ENCODE measurements around the gene IFITM5.

IFITM5 gene

DNA sequence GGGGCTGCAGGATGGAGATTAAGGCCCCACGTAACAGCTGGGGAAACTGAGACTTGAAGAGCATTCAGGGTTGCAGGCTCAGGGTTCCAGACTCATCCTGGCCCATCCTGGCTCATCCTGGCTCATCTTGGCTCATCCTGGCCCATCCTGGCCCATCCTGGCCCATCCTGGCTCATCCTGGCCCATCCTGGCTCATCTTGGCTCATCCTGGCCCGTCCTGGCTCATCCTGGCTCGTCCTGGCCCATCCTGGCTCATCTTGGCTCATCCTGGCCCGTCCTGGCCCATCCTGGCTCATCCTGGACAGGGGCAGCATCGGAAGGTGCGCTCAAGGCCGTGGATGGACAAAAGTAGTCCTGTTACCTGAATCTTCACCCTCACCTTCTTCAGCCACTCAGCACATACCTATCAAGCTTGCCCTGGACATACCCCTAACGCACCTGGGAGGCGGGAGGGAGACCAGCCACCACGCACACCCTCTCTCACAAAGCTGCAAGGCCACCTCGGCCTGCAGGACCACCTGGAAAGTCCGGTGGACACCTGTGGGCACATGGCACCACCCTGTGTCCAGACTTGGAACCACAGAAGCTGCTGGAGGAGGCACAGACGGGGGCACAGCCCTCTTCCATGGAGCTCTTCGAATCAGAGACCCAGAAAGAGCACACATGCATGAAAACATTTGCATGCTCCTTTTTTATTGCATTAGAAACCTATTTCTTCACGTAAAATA is 41.4 kb downstream of the IFITM5 start:
- no peaks in the 10 kb centered on the region for H3K27me3 Mint-ChIP-seq
- no peaks in the 10 kb centered on the region for H3K9me3 Mint-ChIP-seq
- H3K4me1 Mint-ChIP-seq: no peaks in the 10 kb centered on the region
- ATAC-seq (no peak), DNase-seq (peak in 1 of 2 donors; percentile 22)
- no peak overlapping the region for H3K27ac Mint-ChIP-seq
- no peak overlapping the region for H3K4me3 Mint-ChIP-seq

DNA sequence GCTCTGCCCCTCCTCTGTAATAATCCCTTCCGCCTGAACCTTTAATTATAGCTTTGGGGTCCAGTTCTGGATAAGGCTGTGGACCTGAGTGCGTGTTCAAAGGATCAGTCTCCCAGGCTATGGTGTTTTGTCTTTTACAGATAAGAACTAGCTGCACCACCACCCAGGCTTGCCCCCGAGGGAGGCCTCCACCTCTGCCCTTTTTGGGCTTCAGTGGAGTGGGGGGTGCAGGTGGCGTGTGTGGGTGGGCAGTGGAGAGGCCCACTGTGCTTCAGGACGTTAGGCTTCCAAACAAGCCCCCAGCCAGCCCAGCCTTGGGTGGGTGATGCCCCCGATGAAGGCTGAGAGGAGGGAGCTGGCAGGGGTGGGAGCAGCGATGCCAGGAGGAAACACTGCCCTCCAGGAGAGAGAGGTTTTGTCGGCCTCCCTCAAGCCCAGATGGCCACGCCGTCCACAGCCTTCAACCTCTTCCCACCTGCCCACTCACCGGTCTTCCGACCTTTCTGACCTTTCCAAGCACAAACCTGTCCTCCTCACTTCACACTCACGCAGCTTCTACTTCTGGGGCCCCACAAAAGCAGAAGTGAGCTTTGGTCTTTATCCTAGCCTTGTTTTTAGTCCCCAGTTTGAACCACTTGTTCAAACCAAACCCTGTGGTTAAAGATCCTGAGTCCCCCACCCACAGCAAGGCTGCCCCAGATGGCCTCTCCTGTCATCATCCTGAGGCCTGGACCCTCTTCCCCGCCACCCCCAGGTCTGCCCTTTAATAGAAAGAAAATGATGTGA is 42.2 kb downstream of the IFITM5 start:
- H3K27me3 Mint-ChIP-seq: no peaks in the 10 kb centered on the region
- H3K4me3 Mint-ChIP-seq: no peak overlapping the region
- no peak for DNase-seq
- H3K4me1 Mint-ChIP-seq: no peaks in the 10 kb centered on the region
- no peak for ATAC-seq
- no peak overlapping the region for H3K27ac Mint-ChIP-seq
- no peaks in the 10 kb centered on the region for H3K9me3 Mint-ChIP-seq

DNA sequence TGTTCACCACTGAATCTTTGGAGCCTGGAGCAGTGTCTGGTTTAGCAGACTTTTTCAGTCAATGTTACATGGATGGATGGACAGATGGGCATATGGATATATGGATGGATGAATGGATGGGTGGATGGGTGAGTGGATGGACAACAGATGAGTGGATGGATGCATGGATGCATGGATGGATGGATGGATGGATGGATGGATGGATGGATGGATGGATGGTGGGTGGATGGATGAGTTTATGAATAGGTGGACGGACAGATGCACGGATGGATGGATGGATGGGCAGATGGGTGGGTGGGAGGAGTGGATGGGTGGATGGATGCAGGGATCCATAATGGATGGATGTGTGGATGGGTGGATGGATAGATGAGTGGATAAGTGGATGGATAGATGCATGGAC is 43.5 kb downstream of the IFITM5 start:
- Mint-ChIP-seq H3K9me3 (no peaks in the 10 kb centered on the region), H3K4me1 (peaks cover 4% of the 10 kb centered on the region), H3K27ac (no peak overlapping the region), H3K4me3 (no peak overlapping the region), H3K27me3 (no peaks in the 10 kb centered on the region)
- ATAC-seq (no peak), DNase-seq (no peak)

DNA sequence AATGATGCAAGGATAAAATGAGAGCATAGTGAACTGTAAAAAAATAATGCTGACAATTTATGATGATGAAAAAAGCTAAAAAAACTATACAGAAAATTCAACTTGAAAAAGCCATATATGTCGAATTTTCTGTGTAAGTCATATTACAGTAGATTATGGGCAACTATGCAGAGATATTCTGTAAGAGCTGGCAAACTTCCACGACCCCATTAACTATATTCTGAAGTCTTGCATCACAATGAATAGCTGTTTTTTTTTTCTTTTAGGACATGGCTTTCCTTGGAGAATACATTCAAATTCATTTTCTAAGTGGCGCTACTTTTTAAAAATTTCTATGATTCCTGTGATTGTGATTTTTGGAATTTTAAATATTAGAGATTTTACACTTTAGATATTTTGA is 44.1 kb downstream of the IFITM5 start:
- Mint-ChIP-seq H3K27me3 (no peaks in the 10 kb centered on the region), H3K27ac (no peak overlapping the region), H3K4me1 (peaks cover 8% of the 10 kb centered on the region), H3K9me3 (no peaks in the 10 kb centered on the region), H3K4me3 (no peak overlapping the region)
- ATAC-seq (no peak), DNase-seq (no peak)

DNA sequence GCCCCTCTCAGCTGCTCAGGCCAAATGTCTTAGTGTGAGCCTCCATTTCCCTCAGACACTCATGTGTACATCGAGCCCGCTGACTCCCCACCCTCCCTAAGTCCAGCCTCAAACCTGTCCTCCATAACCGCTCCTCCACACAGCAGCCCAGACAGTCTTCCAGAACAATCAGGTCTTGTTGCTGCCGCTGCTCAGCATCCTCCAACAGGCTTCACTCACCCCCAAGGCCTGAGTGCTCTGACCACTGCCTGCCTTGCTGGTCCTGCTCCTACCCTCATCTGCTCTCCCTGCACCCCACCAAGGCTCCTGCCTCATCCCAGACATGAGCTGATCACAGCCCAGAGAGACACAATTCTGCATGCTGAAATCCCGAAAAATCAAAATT is 45.4 kb downstream of the IFITM5 start:
- Mint-ChIP-seq H3K27me3 (no peaks in the 10 kb centered on the region), H3K4me1 (peaks cover 15% of the 10 kb centered on the region), H3K27ac (peak overlapping the region in 1 of 2 donors; percentile 29), H3K4me3 (no peak overlapping the region), H3K9me3 (no peaks in the 10 kb centered on the region)
- no peak for ATAC-seq
- no peak for DNase-seq

DNA sequence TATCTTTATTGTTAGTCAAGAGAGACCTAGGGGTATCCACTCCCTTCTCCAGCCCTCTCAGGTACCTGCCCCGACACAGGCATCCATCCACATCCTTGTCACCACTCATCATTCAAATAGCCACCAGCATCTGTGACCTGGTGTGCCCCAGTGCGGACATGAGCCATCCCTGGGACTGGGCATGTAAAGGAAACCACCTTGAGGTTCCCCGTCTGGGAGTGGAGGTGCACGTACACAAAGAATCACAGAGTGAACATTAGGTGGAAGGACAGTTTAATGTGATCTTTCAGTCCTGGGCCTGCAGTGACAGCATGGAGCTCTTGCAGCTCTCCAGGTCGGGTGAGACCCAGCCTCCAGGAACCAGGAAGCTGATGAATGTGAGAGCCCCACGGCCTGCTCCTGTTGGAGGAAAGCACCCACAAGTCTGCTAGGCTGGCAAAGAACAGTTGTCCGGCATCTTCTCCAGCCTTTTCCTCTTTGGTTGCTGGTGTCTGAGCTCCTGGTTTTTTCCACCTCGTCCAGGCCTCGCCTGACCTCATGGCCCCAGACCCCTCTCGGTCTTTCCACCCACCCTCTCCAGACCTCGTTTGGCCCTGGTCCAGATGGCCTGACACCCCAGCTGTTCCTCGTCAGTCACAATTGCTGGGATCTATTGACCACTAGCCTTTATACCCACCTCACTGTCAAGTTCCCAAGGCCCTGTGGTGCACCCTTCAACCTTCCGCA is 46.0 kb downstream of the IFITM5 start:
- no peak for DNase-seq

DNA sequence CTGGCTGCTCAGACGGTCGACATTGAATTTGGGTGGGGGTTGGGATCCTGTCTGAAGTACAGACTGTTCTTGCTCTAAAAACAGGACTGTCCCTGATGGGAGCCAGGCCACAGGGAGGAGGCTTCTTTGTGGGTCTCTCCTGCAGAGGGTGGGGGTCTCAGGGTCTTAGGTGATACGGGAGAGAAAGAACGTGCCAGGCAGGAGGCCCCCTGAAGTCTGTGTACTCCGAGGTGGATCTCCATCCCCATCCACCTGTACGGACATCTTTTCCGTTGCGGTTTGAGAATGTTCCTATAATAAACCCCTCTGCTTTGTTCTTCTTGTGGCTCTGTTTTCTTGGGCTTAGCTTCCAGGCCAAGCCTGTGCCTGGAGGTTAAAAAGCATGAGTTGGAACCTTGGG is 46.7 kb downstream of the IFITM5 start:
- peaks cover 15% of the 10 kb centered on the region for H3K4me1 Mint-ChIP-seq
- H3K27ac Mint-ChIP-seq: no peak overlapping the region
- ATAC-seq (no peak), DNase-seq (no peak)
- no peak overlapping the region for H3K4me3 Mint-ChIP-seq
- no peaks in the 10 kb centered on the region for H3K27me3 Mint-ChIP-seq
- H3K9me3 Mint-ChIP-seq: no peaks in the 10 kb centered on the region

More for the DNA sequence above, 46.0 kb downstream of the IFITM5 start:
- ATAC-seq: no peak
- H3K4me3 Mint-ChIP-seq: no peak overlapping the region
- no peaks in the 10 kb centered on the region for H3K27me3 Mint-ChIP-seq
- H3K27ac Mint-ChIP-seq: no peak overlapping the region
- H3K9me3 Mint-ChIP-seq: no peaks in the 10 kb centered on the region
- H3K4me1 Mint-ChIP-seq: peaks cover 15% of the 10 kb centered on the region

DNA sequence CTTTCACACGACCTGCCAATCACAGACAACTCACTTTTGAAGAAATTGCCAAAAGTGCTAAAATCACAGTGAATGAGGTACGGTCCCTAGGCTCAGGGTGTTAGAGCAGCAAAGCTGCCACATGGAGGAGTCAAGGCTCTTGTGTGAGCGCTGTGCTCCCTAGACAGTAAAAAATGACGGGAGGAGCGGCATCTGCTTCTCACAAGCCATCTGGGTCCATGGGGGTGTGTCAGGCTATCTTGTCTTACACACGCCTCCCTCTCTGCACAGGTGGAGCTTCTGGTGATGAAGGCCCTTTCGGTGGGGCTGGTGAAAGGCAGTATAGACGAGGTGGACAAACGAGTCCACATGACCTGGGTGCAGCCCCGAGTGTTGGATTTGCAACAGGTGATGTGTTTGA is 47.8 kb downstream of the IFITM5 start:
- Mint-ChIP-seq H3K27me3 (no peaks in the 10 kb centered on the region), H3K4me3 (no peak overlapping the region), H3K27ac (no peak overlapping the region), H3K9me3 (no peaks in the 10 kb centered on the region), H3K4me1 (peaks cover 15% of the 10 kb centered on the region)
- DNase-seq (no peak), ATAC-seq (no peak)

DNA sequence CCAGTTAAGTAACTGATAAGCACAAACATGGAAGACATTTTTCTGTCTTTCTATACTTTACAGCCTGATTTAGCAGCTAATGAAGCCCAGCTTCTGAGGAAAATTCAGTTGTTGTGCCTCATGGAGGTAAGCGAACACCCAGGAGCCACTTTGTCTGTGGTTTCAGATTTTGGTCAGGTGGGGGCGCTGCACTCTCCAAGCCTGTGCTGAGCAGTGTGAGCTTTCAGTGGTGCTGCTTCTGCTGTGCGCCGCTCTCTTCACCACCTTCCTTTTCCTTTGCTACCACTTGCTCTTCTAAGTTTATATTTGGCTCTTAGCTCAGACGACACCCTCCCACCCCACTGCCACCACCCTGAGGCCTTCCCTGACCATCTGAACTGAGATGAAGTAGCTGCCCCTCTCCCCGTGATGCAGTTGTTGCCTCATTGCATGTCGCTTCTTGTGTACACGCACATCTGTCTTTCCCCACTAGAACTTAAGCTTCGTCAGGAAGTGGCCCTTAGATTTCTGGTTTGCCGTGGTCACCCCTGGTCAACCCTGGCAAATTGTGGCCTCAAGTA is 48.5 kb downstream of the IFITM5 start:
- Mint-ChIP-seq H3K4me3 (no peak overlapping the region), H3K27ac (peak overlapping the region in 1 of 2 donors; percentile 62), H3K4me1 (peaks cover 15% of the 10 kb centered on the region), H3K27me3 (no peaks in the 10 kb centered on the region), H3K9me3 (no peaks in the 10 kb centered on the region)
- DNase-seq: peak; percentile 78 to 80
- peak; percentile 97 for ATAC-seq

DNA sequence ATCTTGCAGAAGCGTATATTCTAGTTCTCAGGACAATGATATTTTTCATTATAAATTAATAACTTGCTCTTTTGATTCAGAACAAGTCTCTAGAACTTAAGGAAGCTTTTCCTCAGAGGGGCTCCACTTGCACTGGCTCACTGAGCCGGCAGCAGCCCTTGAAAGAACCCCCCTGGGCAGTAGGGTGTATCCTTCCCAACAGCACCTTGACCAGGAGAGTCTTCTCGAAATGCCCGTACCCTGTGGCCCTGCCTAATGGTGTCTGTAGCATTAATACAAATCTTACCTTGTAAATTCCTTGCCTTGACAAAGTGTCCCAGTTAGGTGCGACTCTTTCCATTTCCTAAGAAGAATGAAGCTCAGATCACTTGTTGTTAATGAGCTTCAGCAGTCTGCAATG is 49.1 kb downstream of the IFITM5 start:
- Mint-ChIP-seq H3K4me1 (peaks cover 19% of the 10 kb centered on the region), H3K27ac (no peak overlapping the region), H3K4me3 (no peak overlapping the region), H3K9me3 (no peaks in the 10 kb centered on the region), H3K27me3 (no peaks in the 10 kb centered on the region)
- ATAC-seq (no peak), DNase-seq (no peak)

DNA sequence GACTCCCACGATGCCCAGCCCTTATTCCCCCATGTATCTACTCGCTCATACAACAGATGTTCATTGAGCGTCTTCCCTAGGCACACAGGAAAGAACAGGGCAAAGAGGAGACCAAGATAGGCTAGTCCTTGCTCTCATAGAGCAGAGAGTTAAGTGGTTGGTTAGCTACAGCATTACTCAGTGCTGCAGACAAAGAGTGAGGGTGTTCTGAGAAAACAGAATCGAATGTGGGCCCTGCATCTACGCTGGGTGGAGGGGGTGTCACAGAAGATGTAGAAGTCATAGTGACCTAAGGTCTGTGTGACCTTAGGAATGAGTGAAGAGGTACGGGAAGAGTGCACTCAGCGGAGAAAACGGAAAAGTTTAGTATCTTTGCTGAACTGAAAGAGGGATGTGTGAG is 50.3 kb downstream of the IFITM5 start:
- peak overlapping the region in 1 of 2 donors; percentile 44 for H3K27ac Mint-ChIP-seq
- H3K4me1 Mint-ChIP-seq: peaks cover 23% of the 10 kb centered on the region
- DNase-seq (no peak), ATAC-seq (no peak)
- no peak overlapping the region for H3K4me3 Mint-ChIP-seq
- H3K27me3 Mint-ChIP-seq: no peaks in the 10 kb centered on the region
- H3K9me3 Mint-ChIP-seq: no peaks in the 10 kb centered on the region

All from stimulated activated naive CD8-positive, alpha-beta T cell treated with anti-CD3 and anti-CD28 coated beads, Interleukin-15, amount 100 ng/mL, for 72 hours (primary cell).